Thoracic aorta (tissue), 2 donors: ENCODE measurements around the gene ACTR3C. TPM values are rescaled to one million over a fixed set of nuclear protein-coding genes. Genes with fewer than 3 reads are reported as not detected.

Experiments
- ATAC-seq: fragments of 150-250 bp; one replicate; pipeline ENCODE4 v1.8.0; 2017; ENCODE audit warnings: low read depth; ENCODE audit not compliant: insufficient number of reproducible peaks, low FRiP score
- DNase-seq: peaks from one replicate; pipeline ENCODE4 v3.0.0-alpha.2; 2020; ENCODE audit warnings: low spot score
- H3K27ac ChIP-seq, 2 donors: fragments of 200-600 bp; sonication (generic); 1 replicate in 1 of 2; 2 replicates in 1 of 2; pipeline ENCODE4 v1.5.1; 2016; ENCODE audit warnings: mild to moderate bottlenecking in 2 of 2, moderate library complexity in 2 of 2
- H3K27me3 ChIP-seq: fragments of 200-600 bp; sonication (generic); replicated peaks from 2 replicates; pipeline ENCODE4 v1.6.0; 2016; ENCODE audit warnings: mild to moderate bottlenecking; ENCODE audit not compliant: insufficient read depth
- H3K36me3 ChIP-seq: fragments of 200-600 bp; sonication (generic); one replicate; pipeline ENCODE4 v1.5.1; 2016
- H3K4me1 ChIP-seq, 2 donors: fragments of 200-600 bp; sonication (generic); 1 replicate in 1 of 2; 2 replicates in 1 of 2; pipeline versions ENCODE4 v1.5.1 to v1.6.0; 2016; ENCODE audit warnings: low read depth in 2 of 2, mild to moderate bottlenecking in 1 of 2; ENCODE audit not compliant: control insufficient read depth in 1 of 2
- H3K4me3 ChIP-seq: fragments of 200-600 bp; sonication (generic); 2 replicates; pipeline ENCODE4 v1.5.1; 2016; ENCODE audit warnings: mild to moderate bottlenecking
- H3K9me3 ChIP-seq: fragments of 200-600 bp; sonication (generic); 2 replicates; pipeline ENCODE4 v1.5.1; 2016
- CTCF ChIP-seq: fragments of 200-600 bp; sonication (generic); IDR thresholded peaks from one replicate; pipeline ENCODE4 v1.5.1; 2019; ENCODE audit warnings: antibody characterized with exemption
- total RNA-seq, 2 donors: library from RNA; depleted of rRNA; stranded (reverse); fragments of >200 nt; gene quantifications; one replicate each; pipeline versions ENCODE4 v1.1.0 to v1.2.3, GENCODE V29; 2016

The ACTR3C gene
- total RNA-seq, 2 donors from 2014 or later, result 0.14 to 6.4 TPM

- no peaks in the 10 kb centered on the region for H3K36me3 ChIP-seq
- no peak overlapping the region for H3K4me3 ChIP-seq
- DNase-seq (no peak), ATAC-seq (no peak)
- H3K27ac ChIP-seq, result no peak overlapping the region
- no peaks in the 10 kb centered on the region for H3K9me3 ChIP-seq
- no peaks in the 10 kb centered on the region for H3K4me1 ChIP-seq
- no peaks in the 10 kb centered on the region for H3K27me3 ChIP-seq
- TF ChIP-seq CTCF, result no peak
These were observed 38.7 kb upstream of the ACTR3C start for GRCh38 chr7:150361807-150362621.

GRCh38 chr7:150361402-150361801, 38.1 kb upstream of the ACTR3C start:
- ATAC-seq, result no peak
- H3K4me1 ChIP-seq, result no peaks in the 10 kb centered on the region
- no peak for TF ChIP-seq CTCF
- no peaks in the 10 kb centered on the region for H3K27me3 ChIP-seq
- H3K4me3 ChIP-seq, result no peak overlapping the region
- H3K36me3 ChIP-seq, result no peaks in the 10 kb centered on the region
- DNase-seq, result no peak
- H3K9me3 ChIP-seq, result no peaks in the 10 kb centered on the region
- no peak overlapping the region for H3K27ac ChIP-seq

GRCh38 chr7:150360363-150361058, 37.2 kb upstream of the ACTR3C start:
- Histone ChIP-seq H3K9me3 (no peaks in the 10 kb centered on the region), H3K4me3 (no peak overlapping the region), H3K4me1 (no peaks in the 10 kb centered on the region), H3K27me3 (no peaks in the 10 kb centered on the region), H3K36me3 (no peaks in the 10 kb centered on the region), H3K27ac (no peak overlapping the region)
- DNase-seq, result no peak
- ATAC-seq, result no peak
- TF ChIP-seq CTCF, result no peak

- DNase-seq, result no peak
- Histone ChIP-seq H3K9me3 (no peaks in the 10 kb centered on the region), H3K4me3 (no peak overlapping the region), H3K27me3 (no peaks in the 10 kb centered on the region), H3K36me3 (no peaks in the 10 kb centered on the region), H3K4me1 (no peaks in the 10 kb centered on the region), H3K27ac (no peak overlapping the region)
- TF ChIP-seq CTCF, result no peak
- no peak for ATAC-seq
These were observed 36.4 kb upstream of the ACTR3C start for GRCh38 chr7:150359622-150360362.
